GM12878 (cell line): ENCODE measurements around the gene STK33. TPM values are rescaled to one million over a fixed set of nuclear protein-coding genes. Genes with fewer than 3 reads are reported as not detected.

Source experiments
- ATAC-seq: fragments of 200-7000 bp; cut with Tn5 transposase; 3 replicates; pipeline ENCODE4 v1.9.1; 2020; ENCODE audit warnings: mild to moderate bottlenecking, moderate library complexity
- BruUV-seq: library from RNA; stranded (reverse); fragments of 400-500 nt; replicated peaks from 2 replicates; lab custom pipeline; 2021; lab: Mats Ljungman, UMichigan
- CTCF ChIA-PET: fragments of 300-600 bp; sonication (Branson Sonifier 250); formaldehyde crosslinking; extraction: SDS; loops from one replicate; lab custom pipeline; 2021; ENCODE audit warnings: inconsistent platforms; lab: Yijun Ruan, JAX
- POLR2A ChIA-PET: fragments of 350-600 bp; formaldehyde crosslinking; extraction: SDS; loops from one replicate; lab custom pipeline; 2021; ENCODE audit warnings: inconsistent platforms; lab: Charles Lee
- RAD21 ChIA-PET: fragments of 300-600 bp; sonication (Branson Sonifier 250); formaldehyde crosslinking; loops from one replicate; lab custom pipeline; 2023; ENCODE audit warnings: antibody characterized with exemption; ENCODE audit not compliant: unreplicated experiment; lab: Charles Lee
- SMC1A ChIA-PET: fragments of 300-600 bp; sonication (Branson Sonifier 250); formaldehyde crosslinking; loops from one replicate; lab custom pipeline; 2023; ENCODE audit not compliant: unreplicated experiment, uncharacterized antibody; lab: Charles Lee
- DNase-seq: peaks from one replicate; pipeline ENCODE4 v3.0.0-alpha.2; 2011; ENCODE audit warnings: low read depth, low spot score
- FAIRE-seq: peaks from 3 replicates; lab custom pipeline; 2011; peaks lifted over from hg19 to GRCh38; lab: Jason Lieb, UNC
- H2AFZ ChIP-seq: 2 replicates; pipeline ENCODE4 v1.6.0; 2011; ENCODE audit warnings: low read depth, low read length, control low read depth; ENCODE audit not compliant: control insufficient read depth
- H3K27ac ChIP-seq: 2 replicates; pipeline ENCODE4 v1.5.1; 2011; ENCODE audit warnings: control low read depth; ENCODE audit not compliant: control insufficient read depth, insufficient read depth
- H3K27me3 ChIP-seq, 2 experiments: replicated peaks in 1 of 2; 2 replicates each; pipeline versions ENCODE4 v1.6.0 to v1.6.1; 2011; ENCODE audit warnings: low read length in 1 of 2; ENCODE audit not compliant: control insufficient read depth in 2 of 2, insufficient read depth in 2 of 2
- H3K36me3 ChIP-seq, 2 experiments: 2 replicates each; pipeline ENCODE4 v1.5.1; 2011; ENCODE audit warnings: low read length in 1 of 2; ENCODE audit not compliant: control insufficient read depth in 2 of 2, insufficient read depth in 2 of 2
- H3K4me1 ChIP-seq: 2 replicates; pipeline ENCODE4 v1.6.1; 2011; ENCODE audit warnings: mild to moderate bottlenecking, low read length, moderate library complexity, mixed read lengths; ENCODE audit not compliant: control insufficient read depth, insufficient read depth
- H3K4me2 ChIP-seq: 2 replicates; pipeline ENCODE4 v1.6.0; 2011; ENCODE audit warnings: control low read depth; ENCODE audit not compliant: control insufficient read depth, insufficient read depth
- H3K4me3 ChIP-seq: fragments of 200-600 bp; sonication (generic); 2 replicates; pipeline ENCODE4 v1.5.1; 2016
- H3K79me2 ChIP-seq: 2 replicates; pipeline ENCODE4 v1.6.0; 2011; ENCODE audit warnings: low read length; ENCODE audit not compliant: control insufficient read depth, insufficient read depth
- H3K9ac ChIP-seq: 2 replicates; pipeline ENCODE4 v1.8.0; 2011; ENCODE audit warnings: low read length, control low read depth, mixed read lengths; ENCODE audit not compliant: control insufficient read depth, insufficient read depth
- H3K9me3 ChIP-seq: replicated peaks from 3 replicates; pipeline ENCODE4 v1.5.1; 2011; ENCODE audit warnings: mild to moderate bottlenecking, low read length; ENCODE audit not compliant: control insufficient read depth, insufficient read depth
- H4K20me1 ChIP-seq: 2 replicates; pipeline ENCODE4 v1.6.0; 2011; ENCODE audit not compliant: control insufficient read depth, insufficient read depth
- CEBPZ ChIP-seq: fragments of 150-350 bp; IDR thresholded peaks from 2 replicates; pipeline ENCODE4 v1.6.1; 2016; ENCODE audit warnings: low read depth, low read length
- CTCF ChIP-seq, 3 experiments: IDR thresholded peaks in 2 of 3; conservative IDR thresholded peaks in 1 of 3; 2 replicates each; pipeline ENCODE4 v1.5.1; 2011; ENCODE audit warnings: low read depth in 3 of 3, low read length in 3 of 3, mild to moderate bottlenecking in 3 of 3, control low read depth in 2 of 3, moderate library complexity in 2 of 3, inconsistent platforms in 1 of 3, mixed read lengths in 1 of 3; ENCODE audit not compliant: control insufficient read depth in 2 of 3, insufficient read depth in 1 of 3; ENCODE audit errors: extremely low read depth in 1 of 3
- CUX1 ChIP-seq: IDR thresholded peaks from 2 replicates; pipeline ENCODE4 v1.6.1; 2012; ENCODE audit warnings: improper control_type of control experiment, low read depth, low read length; ENCODE audit not compliant: insufficient replicate concordance
- ELK1 ChIP-seq: IDR thresholded peaks from 2 replicates; pipeline ENCODE4 v1.6.1; 2012; ENCODE audit warnings: low read depth, low read length, improper control_type of control experiment
- EP300 ChIP-seq, 2 experiments: fragments of 150-350 bp in 1 of 2; IDR thresholded peaks; 2 replicates each; pipeline ENCODE4 v1.6.1; 2011 to 2012; ENCODE audit warnings: low read depth in 2 of 2, low read length in 2 of 2, borderline replicate concordance in 1 of 2, improper control_type of control experiment in 1 of 2, inconsistent platforms in 1 of 2; ENCODE audit not compliant: control insufficient read depth in 1 of 2
- HDAC2 ChIP-seq: fragments of 200-600 bp; sonication (generic); IDR thresholded peaks from 2 replicates; pipeline ENCODE4 v1.6.1; 2017
- KLF5 ChIP-seq: fragments of 450-650 bp; IDR thresholded peaks from 2 replicates; pipeline ENCODE4 v1.6.1; 2014; ENCODE audit warnings: mild to moderate bottlenecking; ENCODE audit not compliant: partially characterized antibody
- NFYA ChIP-seq: IDR thresholded peaks from 2 replicates; pipeline ENCODE4 v1.6.1; 2011; ENCODE audit warnings: low read depth, mild to moderate bottlenecking, low read length, improper control_type of control experiment, borderline replicate concordance
- NR2C2 ChIP-seq: IDR thresholded peaks from 2 replicates; pipeline ENCODE4 v1.6.1; 2011; ENCODE audit warnings: borderline replicate concordance, low read depth; ENCODE audit not compliant: control insufficient read depth, insufficient read length
- SMAD5 ChIP-seq: IDR thresholded peaks from 2 replicates; pipeline ENCODE4 v1.6.1; 2016; ENCODE audit warnings: antibody characterized with exemption, low read depth
- SMC3 ChIP-seq: IDR thresholded peaks from 2 replicates; pipeline ENCODE4 v1.6.1; 2011; ENCODE audit warnings: low read length, improper control_type of control experiment, borderline replicate concordance
- TCF12 ChIP-seq: IDR thresholded peaks from 2 replicates; pipeline ENCODE4 v1.6.1; 2011; ENCODE audit warnings: low read depth, mild to moderate bottlenecking, low read length
- YBX1 ChIP-seq: fragments of 450-650 bp; IDR thresholded peaks from 2 replicates; pipeline ENCODE4 v1.6.1; 2016; ENCODE audit warnings: antibody characterized with exemption
- WGBS: methylation state at CpG from one replicate; pipeline ENCODE4 v1.1.6; 2016; ENCODE audit warnings: low lambda C conversion rate; ENCODE audit not compliant: insufficient replicate concordance, insufficient coverage; ENCODE audit errors: missing lambda C conversion rate; 5-methylcytosine and 5-hydroxymethylcytosine counted together
- in situ Hi-C: fragments of 300-500 bp; cut with MboI; formaldehyde crosslinking; loops from 9 replicates; pipeline ENCODE4 v1.14.3; 2018; ENCODE audit warnings: mixed read lengths
- intact Hi-C: fragments of 100-400 bp; cut with micrococcal nuclease; formaldehyde crosslinking; loops from one replicate; pipeline ENCODE4 v1.14.2; 2022; ENCODE audit not compliant: unreplicated experiment
- polyA plus RNA-seq, 11 experiments: library from polyadenylated mRNA; depleted of rRNA in 4 of 11; unstranded in 6 of 11; stranded (reverse) in 5 of 11; fragments of >200 nt; fragmentation: Nextera tagmentation in 4 of 11; fragmentation: Illumina TruSeq in 1 of 11; extraction: Ambion mirVana in 4 of 11; extraction: Trizol in 1 of 11; gene quantifications; 1 replicate in 1 of 11; 2 replicates in 10 of 11; pipeline versions ENCODE4 v1.2.1 to v1.2.3, GENCODE V29; 2011 to 2016; ENCODE audit warnings: inconsistent platforms in 2 of 11, missing spikeins in 2 of 11, low read depth in 1 of 11
- total RNA-seq, 4 experiments: library from RNA; depleted of rRNA in 3 of 4; stranded (reverse); fragments of >200 nt in 3 of 4; fragmentation: Illumina TruSeq in 1 of 4; extraction: Trizol in 1 of 4; gene quantifications; 2 replicates each; pipeline versions ENCODE4 v1.2.1 to v1.2.3, GENCODE V29; 2013 to 2021

STK33 gene
- total and polyA plus RNA-seq, 10 of the 15 experiments (the other 5 are each of a cell fraction or from before 2014, with no cell fraction given): 5.2 to 27.3 (median 18.3) TPM

GRCh38 chr11:8351223-8351622 is 242.8 kb downstream of the STK33 start:
- POLR2A ChIA-PET: no interaction called here
- TF ChIP-seq ELK1 (no peak), EP300 (IDR thresholded peaks at IDR 0.05; ENCODE audit: borderline replicate concordance in 1 of 2, control insufficient read depth in 1 of 2, low read depth in 2 of 2, low read length in 2 of 2) (no peak), CTCF (IDR thresholded peaks at IDR 0.05 in 2 of 3, conservative IDR thresholded peaks at IDR 0.05 in 1 of 3; ENCODE audit: control insufficient read depth in 2 of 3, extremely low read depth in 1 of 3, insufficient read depth in 1 of 3, low read depth in 3 of 3, low read length in 3 of 3) (no peak), HDAC2 (no peak), NR2C2 (no peak), CUX1 (no peak), CEBPZ (no peak), SMAD5 (no peak), TCF12 (no peak), SMC3 (no peak), KLF5 (no peak), NFYA (no peak), YBX1 (no peak)

More at GRCh38 chr11:8351223-8351622, 242.8 kb downstream of the STK33 start:
- no peak overlapping the region for H3K4me2 ChIP-seq
- FAIRE-seq: no peak
- no TSS peak for BruUV-seq
- 36% methylated on average over 8 of the region's 8 CpGs for WGBS
- ChIA-PET RAD21 (no interaction called here), CTCF (no interaction called here), SMC1A (no interaction called here)
- no peaks in the 10 kb centered on the region for H3K27me3 ChIP-seq
- no peak for DNase-seq
- no peak overlapping the region for H3K27ac ChIP-seq
- intact Hi-C loops (no loop called here), in situ Hi-C loops (no loop called here)
- H3K4me3 ChIP-seq: no peak overlapping the region
- no peaks in the 10 kb centered on the region for H3K79me2 ChIP-seq
- peaks cover 1% of the 10 kb centered on the region; the same call in 1 of the 3 replicates for H3K9me3 ChIP-seq
- H2AFZ ChIP-seq: no peak overlapping the region
- no peak overlapping the region for H3K9ac ChIP-seq
- H4K20me1 ChIP-seq: no peaks in the 10 kb centered on the region
- no peak for ATAC-seq
- H3K4me1 ChIP-seq: peaks cover 12% of the 10 kb centered on the region
- H3K36me3 ChIP-seq: no peaks in the 10 kb centered on the region
